Testis (tissue), 2 donors: Measurements from ENCODE around the gene P2RY6.

ENCODE experiments used
- POLR2A ChIP-seq: fragments of 450-650 bp; IDR thresholded peaks from one replicate; pipeline ENCODE4 v1.6.1; 2017; ENCODE audit warnings: antibody characterized with exemption, mild to moderate bottlenecking, moderate library complexity
- TF ChIP-seq, protein P1 (sequence below), 3 experiments: fragments of 450-650 bp in 2 of 3; fragments of 200-600 bp in 1 of 3; sonication (generic) in 1 of 3; IDR thresholded peaks; one replicate each; pipeline ENCODE4 v1.5.1; 2016 to 2019; ENCODE audit warnings: antibody characterized with exemption in 3 of 3, mild to moderate bottlenecking in 2 of 3, moderate library complexity in 1 of 3

DNA sequence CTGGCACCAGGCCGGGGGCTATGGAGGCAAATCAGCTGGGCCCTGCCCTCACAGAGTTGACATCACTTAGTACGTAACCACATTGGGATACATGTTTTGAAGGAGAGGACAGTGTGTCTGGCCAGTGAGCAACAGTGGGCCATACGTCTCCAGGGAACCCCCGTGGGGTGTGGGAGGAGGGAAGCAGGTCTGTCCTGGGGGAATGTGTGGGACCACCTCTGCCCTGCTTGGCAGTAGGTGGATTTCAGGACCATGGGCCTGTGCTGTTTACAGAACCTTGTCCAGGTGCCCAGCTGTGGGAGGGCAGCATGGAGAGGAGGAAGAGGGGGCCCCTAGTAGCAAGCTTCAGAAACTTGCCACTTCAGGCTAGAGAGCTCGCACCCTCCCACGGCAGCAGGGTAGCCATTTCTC lies 33.0 kb upstream of the P2RY6 start:
- no peak for TF ChIP-seq POLR2A
- TF ChIP-seq, protein P1, sequence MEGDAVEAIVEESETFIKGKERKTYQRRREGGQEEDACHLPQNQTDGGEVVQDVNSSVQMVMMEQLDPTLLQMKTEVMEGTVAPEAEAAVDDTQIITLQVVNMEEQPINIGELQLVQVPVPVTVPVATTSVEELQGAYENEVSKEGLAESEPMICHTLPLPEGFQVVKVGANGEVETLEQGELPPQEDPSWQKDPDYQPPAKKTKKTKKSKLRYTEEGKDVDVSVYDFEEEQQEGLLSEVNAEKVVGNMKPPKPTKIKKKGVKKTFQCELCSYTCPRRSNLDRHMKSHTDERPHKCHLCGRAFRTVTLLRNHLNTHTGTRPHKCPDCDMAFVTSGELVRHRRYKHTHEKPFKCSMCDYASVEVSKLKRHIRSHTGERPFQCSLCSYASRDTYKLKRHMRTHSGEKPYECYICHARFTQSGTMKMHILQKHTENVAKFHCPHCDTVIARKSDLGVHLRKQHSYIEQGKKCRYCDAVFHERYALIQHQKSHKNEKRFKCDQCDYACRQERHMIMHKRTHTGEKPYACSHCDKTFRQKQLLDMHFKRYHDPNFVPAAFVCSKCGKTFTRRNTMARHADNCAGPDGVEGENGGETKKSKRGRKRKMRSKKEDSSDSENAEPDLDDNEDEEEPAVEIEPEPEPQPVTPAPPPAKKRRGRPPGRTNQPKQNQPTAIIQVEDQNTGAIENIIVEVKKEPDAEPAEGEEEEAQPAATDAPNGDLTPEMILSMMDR (IDR thresholded peaks at IDR 0.05): no peak
